ENCODE results near the gene PXDN.

DNA sequence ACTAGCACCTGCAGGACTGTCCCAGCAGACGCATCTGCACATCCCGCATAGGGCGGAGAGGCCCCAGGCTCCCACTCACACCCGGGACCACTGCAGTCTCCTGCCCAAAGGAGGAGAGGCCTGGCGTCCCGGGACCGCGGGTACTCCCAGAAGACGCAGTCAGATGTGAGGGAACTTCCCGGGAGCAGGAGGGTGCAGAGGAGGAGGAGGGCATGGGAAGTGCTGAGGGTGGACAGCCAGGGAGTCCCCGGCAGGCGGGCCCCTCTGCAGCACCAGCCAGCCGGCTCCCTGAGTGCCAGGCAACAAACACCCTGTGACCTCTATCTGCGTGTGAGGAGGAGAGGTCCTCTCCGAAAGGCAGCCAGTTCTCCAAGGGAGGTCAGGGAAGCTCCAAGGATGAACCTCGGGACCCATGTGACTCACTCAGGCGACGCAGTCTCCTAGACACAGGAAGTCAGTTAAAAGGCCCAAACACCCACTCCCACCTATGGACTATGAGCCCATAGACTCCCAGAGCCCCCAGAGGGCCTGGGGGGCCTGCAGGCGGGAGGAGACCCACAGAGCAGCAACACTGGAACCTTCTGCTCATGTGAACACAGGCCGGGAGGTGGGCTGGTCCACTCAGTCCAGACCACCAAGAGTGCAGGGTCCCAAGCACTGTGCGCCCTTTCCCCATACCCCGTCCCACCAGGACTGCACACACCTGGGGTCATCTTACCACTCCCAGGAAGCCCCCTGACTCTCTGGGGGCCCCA is 4.2 kb downstream of the PXDN start:
- TF ChIP-seq, protein P1, sequence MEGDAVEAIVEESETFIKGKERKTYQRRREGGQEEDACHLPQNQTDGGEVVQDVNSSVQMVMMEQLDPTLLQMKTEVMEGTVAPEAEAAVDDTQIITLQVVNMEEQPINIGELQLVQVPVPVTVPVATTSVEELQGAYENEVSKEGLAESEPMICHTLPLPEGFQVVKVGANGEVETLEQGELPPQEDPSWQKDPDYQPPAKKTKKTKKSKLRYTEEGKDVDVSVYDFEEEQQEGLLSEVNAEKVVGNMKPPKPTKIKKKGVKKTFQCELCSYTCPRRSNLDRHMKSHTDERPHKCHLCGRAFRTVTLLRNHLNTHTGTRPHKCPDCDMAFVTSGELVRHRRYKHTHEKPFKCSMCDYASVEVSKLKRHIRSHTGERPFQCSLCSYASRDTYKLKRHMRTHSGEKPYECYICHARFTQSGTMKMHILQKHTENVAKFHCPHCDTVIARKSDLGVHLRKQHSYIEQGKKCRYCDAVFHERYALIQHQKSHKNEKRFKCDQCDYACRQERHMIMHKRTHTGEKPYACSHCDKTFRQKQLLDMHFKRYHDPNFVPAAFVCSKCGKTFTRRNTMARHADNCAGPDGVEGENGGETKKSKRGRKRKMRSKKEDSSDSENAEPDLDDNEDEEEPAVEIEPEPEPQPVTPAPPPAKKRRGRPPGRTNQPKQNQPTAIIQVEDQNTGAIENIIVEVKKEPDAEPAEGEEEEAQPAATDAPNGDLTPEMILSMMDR (IDR thresholded peaks at IDR 0.05; ENCODE audit: low read depth, low read length, poor library complexity, severe bottlenecking), result no peak
- no peak for TF ChIP-seq EZH2phosphoT487 (IDR thresholded peaks at IDR 0.05; ENCODE audit: borderline replicate concordance, low read length)

Data from DOHH2 (cell line).